Measurements from ENCODE around the gene STRADA.

DNA sequence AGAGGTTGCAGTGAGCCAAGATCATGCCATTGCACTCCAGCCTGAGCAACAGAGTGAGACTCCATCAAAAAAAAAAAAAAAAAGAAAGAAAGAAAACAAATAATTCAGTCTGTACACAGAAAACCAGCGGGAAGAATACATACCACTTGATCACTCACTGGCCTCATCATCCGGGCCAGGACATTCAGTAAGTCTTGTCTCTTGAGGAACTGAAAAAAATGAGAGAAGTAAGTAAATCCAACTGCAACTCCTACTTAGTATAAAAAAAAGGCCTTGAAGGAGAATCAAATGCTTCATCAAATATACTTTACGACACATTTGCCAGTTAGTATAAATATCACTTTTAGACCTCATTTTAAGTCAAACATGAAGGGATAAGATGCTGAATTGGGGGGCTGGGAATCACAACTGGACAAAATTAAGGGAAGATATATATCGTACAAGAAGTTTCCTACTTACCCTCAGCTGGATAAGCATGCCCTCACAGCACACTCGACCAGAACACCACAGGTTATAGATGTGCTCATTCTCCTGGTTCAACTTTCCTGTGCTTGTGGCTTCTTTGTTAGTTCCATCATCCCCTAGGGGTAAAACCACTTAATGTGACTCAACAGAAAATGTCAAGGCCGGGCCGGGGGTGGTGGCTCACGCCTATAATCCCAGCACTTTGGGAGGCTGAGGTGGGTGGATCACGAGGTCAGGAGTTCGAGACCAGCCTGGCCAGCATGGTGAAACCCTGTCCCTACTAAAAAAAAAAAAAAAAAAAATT, 19.4 kb upstream of the STRADA start:
- TF ChIP-seq POLR2A (IDR thresholded peaks at IDR 0.05; ENCODE audit: low read length) = no peak
- no peak for TF ChIP-seq GATA1 (IDR thresholded peaks at IDR 0.05; ENCODE audit: low read depth, low read length)

All from erythroblast (primary cell).